Esophagus mucosa (tissue), 1 donor: Measurements from ENCODE around the gene ZSCAN10. TPM values are rescaled to one million over a fixed set of nuclear protein-coding genes. Genes with fewer than 3 reads are reported as not detected.
A peak's percentile ranks its signal among the peaks of the same experiment; 100 is the strongest.
"Not testable (repeated sequence)": the region's sequence is repeated elsewhere in the genome, so short reads cannot be mapped to it uniquely, and the experiment has no call there.

Experiments
- ATAC-seq: fragments of 200-7000 bp; cut with Tn5 transposase; one replicate; pipeline ENCODE4 v1.9.1; 2020
- total RNA-seq: library from RNA; stranded (reverse); gene quantifications from one replicate; pipeline ENCODE4 v1.2.4, GENCODE V29; 2023
- donor health status: DM: yes; HTN: yes; CAD: no.

ZSCAN10 gene
- total RNA-seq, 1 donor from 2014 or later, result not detected

GRCh38 chr16:3060339-3061127 is 38.6 kb downstream of the ZSCAN10 start:
- ATAC-seq, result no peak

- no peak for ATAC-seq
Measured at GRCh38 chr16:3059723-3060242, 39.3 kb downstream of the ZSCAN10 start.

- ATAC-seq, result peak; percentile 90
Measured at GRCh38 chr16:3059041-3059722, 39.9 kb downstream of the ZSCAN10 start.

GRCh38 chr16:3058139-3059030 is 40.7 kb downstream of the ZSCAN10 start:
- peak; percentile 40 for ATAC-seq

- no peak for ATAC-seq
Measured at GRCh38 chr16:3057181-3058138, 41.6 kb downstream of the ZSCAN10 start.

GRCh38 chr16:3056336-3057180 is 42.5 kb downstream of the ZSCAN10 start:
- no peak for ATAC-seq

- not testable (repeated sequence) for ATAC-seq
Measured at GRCh38 chr16:3055734-3056115, 43.4 kb downstream of the ZSCAN10 start.

GRCh38 chr16:3054965-3055733 is 43.9 kb downstream of the ZSCAN10 start:
- no peak for ATAC-seq

- ATAC-seq, result not testable (repeated sequence)
Measured at GRCh38 chr16:3053330-3053710, 45.8 kb downstream of the ZSCAN10 start.

- ATAC-seq, result peak; percentile 63
Measured at GRCh38 chr16:3052571-3053329, 46.3 kb downstream of the ZSCAN10 start.

- peak; percentile 21 for ATAC-seq
Measured at GRCh38 chr16:3051494-3051893, 47.6 kb downstream of the ZSCAN10 start.

GRCh38 chr16:3051009-3051408 is 48.1 kb downstream of the ZSCAN10 start:
- ATAC-seq, result no peak

GRCh38 chr16:3050487-3050886 is 48.6 kb downstream of the ZSCAN10 start:
- no peak for ATAC-seq

GRCh38 chr16:3049921-3050481 is 49.1 kb downstream of the ZSCAN10 start:
- no peak for ATAC-seq

GRCh38 chr16:3047387-3047720 is 51.7 kb downstream of the ZSCAN10 start:
- ATAC-seq, result no peak

GRCh38 chr16:3046641-3047386 is 52.3 kb downstream of the ZSCAN10 start:
- ATAC-seq, result no peak

GRCh38 chr16:3045758-3046640 is 53.1 kb downstream of the ZSCAN10 start, which contains the start of gene MMP25:
Gene MMP25, plus strand, starts transcription at chr16:3046561. Its CDS starts 357 bp downstream, at chr16:3046918.
- peak; percentile 28 for ATAC-seq
